Measurements from ENCODE around the gene NDUFAF4.

The NDUFAF4 gene

DNA sequence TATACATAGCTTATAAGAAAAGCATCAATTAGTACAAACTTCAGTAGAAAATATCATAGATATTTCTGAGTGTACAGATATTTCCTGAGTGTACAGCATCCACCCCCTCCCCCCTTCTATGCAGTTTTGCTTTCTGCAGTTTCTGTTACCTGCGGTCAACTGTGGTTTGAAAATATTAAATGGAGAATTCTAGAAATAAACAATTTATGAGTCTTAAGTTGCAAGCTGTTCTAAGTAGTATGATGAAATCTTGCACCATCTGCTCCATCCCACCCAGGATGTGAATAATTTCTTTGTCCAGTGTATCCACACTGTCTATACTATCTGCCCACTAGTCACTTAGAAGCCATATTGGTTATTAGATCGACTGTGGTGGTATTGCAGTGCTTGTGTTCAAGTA lies 44.6 kb downstream of the NDUFAF4 start:
- Histone ChIP-seq H3K9ac (ENCODE audit: low read depth, low read length, poor library complexity) (no peak overlapping the region), H3K18ac (ENCODE audit: low read length) (no peak overlapping the region), H2AFZ (ENCODE audit: low read length) (no peak overlapping the region), H3K4me3 (ENCODE audit: low read length in 2 of 2) (no peak overlapping the region), H3K4me1 (ENCODE audit: control insufficient read depth in 2 of 2, insufficient read depth in 1 of 2, low read depth in 1 of 2, low read length in 2 of 2) (no peaks in the 10 kb centered on the region), H2AK5ac (ENCODE audit: low read depth, low read length) (no peak overlapping the region), H3K36me3 (replicated peaks in 1 of 2; ENCODE audit: control insufficient read depth in 2 of 2, insufficient read depth in 2 of 2, low read length in 2 of 2) (no peaks in the 10 kb centered on the region), H4K91ac (ENCODE audit: low read depth, low read length, poor library complexity) (no peak overlapping the region), H3K23ac (ENCODE audit: low read depth, low read length, poor library complexity) (no peak overlapping the region), H3K79me1 (ENCODE audit: low read depth, low read length) (no peaks in the 10 kb centered on the region), H2BK5ac (ENCODE audit: low read length) (no peak overlapping the region), H3K14ac (ENCODE audit: low read length) (no peak overlapping the region), H3K9me3 (replicated peaks in 1 of 2; ENCODE audit: control insufficient read depth in 2 of 2, insufficient read depth in 1 of 2, low read depth in 1 of 2, low read length in 2 of 2) (no peaks in the 10 kb centered on the region), H3K4ac (ENCODE audit: low read length) (no peak overlapping the region), H3K4me2 (ENCODE audit: insufficient read depth, low read length, poor library complexity, severe bottlenecking) (no peak overlapping the region), H2BK12ac (ENCODE audit: low read length) (no peak overlapping the region), H4K8ac (ENCODE audit: low read depth, low read length) (no peak overlapping the region), H2BK15ac (ENCODE audit: low read length) (no peak overlapping the region), H2BK120ac (ENCODE audit: low read depth, low read length) (no peak overlapping the region), H3K27ac (replicated peaks; ENCODE audit: low read length) (no peak overlapping the region), H3K27me3 (ENCODE audit: control insufficient read depth in 3 of 3, insufficient read depth in 3 of 3, low read depth in 1 of 3, low read length in 3 of 3) (peaks cover 0 to 3% (median 0%) of the 10 kb centered on the region in 3 experiments)
- no CpG with 5 or more reads among the region's 2 CpGs for WGBS, 2 donors (ENCODE audit: extremely low coverage in 2 of 2, insufficient read length in 2 of 2, insufficient replicate concordance in 1 of 2)
- DNase-seq (ENCODE audit: low spot score): no peak

GRCh38 chr6:96852605-96853004 lies 45.1 kb downstream of the NDUFAF4 start:
- H3K79me1 ChIP-seq (ENCODE audit: low read depth, low read length): no peaks in the 10 kb centered on the region
- no peak for DNase-seq (ENCODE audit: low spot score)
- no peaks in the 10 kb centered on the region for H3K4me1 ChIP-seq (ENCODE audit: control insufficient read depth in 2 of 2, insufficient read depth in 1 of 2, low read depth in 1 of 2, low read length in 2 of 2)
- no peak overlapping the region for H3K23ac ChIP-seq (ENCODE audit: low read depth, low read length, poor library complexity)
- no peak overlapping the region for H2AFZ ChIP-seq (ENCODE audit: low read length)
- no CpG with 5 or more reads among the region's 3 CpGs for WGBS, 2 donors (ENCODE audit: extremely low coverage in 2 of 2, insufficient read length in 2 of 2, insufficient replicate concordance in 1 of 2)
- H3K18ac ChIP-seq (ENCODE audit: low read length): no peak overlapping the region
- no peak overlapping the region for H4K8ac ChIP-seq (ENCODE audit: low read depth, low read length)
- H3K27ac ChIP-seq (replicated peaks; ENCODE audit: low read length): no peak overlapping the region
- H3K27me3 ChIP-seq (ENCODE audit: control insufficient read depth in 3 of 3, insufficient read depth in 3 of 3, low read depth in 1 of 3, low read length in 3 of 3): peaks cover 0 to 3% (median 0%) of the 10 kb centered on the region in 3 experiments
- no peak overlapping the region for H4K91ac ChIP-seq (ENCODE audit: low read depth, low read length, poor library complexity)
- no peak overlapping the region for H2BK12ac ChIP-seq (ENCODE audit: low read length)
- H3K4me2 ChIP-seq (ENCODE audit: insufficient read depth, low read length, poor library complexity, severe bottlenecking): no peak overlapping the region
- no peak overlapping the region for H3K4me3 ChIP-seq (ENCODE audit: low read length in 2 of 2)
- H3K36me3 ChIP-seq (replicated peaks in 1 of 2; ENCODE audit: control insufficient read depth in 2 of 2, insufficient read depth in 2 of 2, low read length in 2 of 2): no peaks in the 10 kb centered on the region
- no peak overlapping the region for H2BK15ac ChIP-seq (ENCODE audit: low read length)
- H2BK120ac ChIP-seq (ENCODE audit: low read depth, low read length): no peak overlapping the region
- no peak overlapping the region for H2AK5ac ChIP-seq (ENCODE audit: low read depth, low read length)
- H3K4ac ChIP-seq (ENCODE audit: low read length): no peak overlapping the region
- no peaks in the 10 kb centered on the region for H3K9me3 ChIP-seq (replicated peaks in 1 of 2; ENCODE audit: control insufficient read depth in 2 of 2, insufficient read depth in 1 of 2, low read depth in 1 of 2, low read length in 2 of 2)
- no peak overlapping the region for H3K14ac ChIP-seq (ENCODE audit: low read length)
- no peak overlapping the region for H3K9ac ChIP-seq (ENCODE audit: low read depth, low read length, poor library complexity)
- no peak overlapping the region for H2BK5ac ChIP-seq (ENCODE audit: low read length)

DNA sequence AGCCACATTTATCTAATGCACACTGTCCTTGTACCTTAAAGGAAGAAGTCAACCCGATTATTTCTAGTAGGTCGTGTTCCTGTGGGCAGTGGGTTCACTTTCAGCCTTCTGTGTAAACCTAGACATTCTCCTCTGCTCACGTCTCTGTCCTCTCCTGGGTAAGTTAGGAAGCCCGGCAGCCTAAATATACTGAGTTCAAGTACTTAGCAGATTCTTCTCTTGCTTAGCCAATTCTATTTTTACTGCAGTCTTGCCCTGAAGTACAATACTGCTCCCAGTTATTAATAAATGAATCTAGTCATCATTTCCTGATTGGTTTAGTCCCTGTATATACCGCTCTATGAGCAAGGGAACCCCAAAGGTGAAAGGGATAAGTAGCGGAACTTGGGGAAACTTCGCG lies 45.8 kb downstream of the NDUFAF4 start:
- no peak overlapping the region for H3K14ac ChIP-seq (ENCODE audit: low read length)
- no peak overlapping the region for H3K23ac ChIP-seq (ENCODE audit: low read depth, low read length, poor library complexity)
- no peaks in the 10 kb centered on the region for H3K79me1 ChIP-seq (ENCODE audit: low read depth, low read length)
- no peak overlapping the region for H2BK5ac ChIP-seq (ENCODE audit: low read length)
- no peak for DNase-seq (ENCODE audit: low spot score)
- H2BK120ac ChIP-seq (ENCODE audit: low read depth, low read length): no peak overlapping the region
- H3K4me2 ChIP-seq (ENCODE audit: insufficient read depth, low read length, poor library complexity, severe bottlenecking): no peak overlapping the region
- no peak overlapping the region for H3K4me3 ChIP-seq (ENCODE audit: low read length in 2 of 2)
- H3K36me3 ChIP-seq (replicated peaks in 1 of 2; ENCODE audit: control insufficient read depth in 2 of 2, insufficient read depth in 2 of 2, low read length in 2 of 2): no peaks in the 10 kb centered on the region
- no peak overlapping the region for H3K18ac ChIP-seq (ENCODE audit: low read length)
- H3K4me1 ChIP-seq (ENCODE audit: control insufficient read depth in 2 of 2, insufficient read depth in 1 of 2, low read depth in 1 of 2, low read length in 2 of 2): no peaks in the 10 kb centered on the region
- no peak overlapping the region for H3K9ac ChIP-seq (ENCODE audit: low read depth, low read length, poor library complexity)
- H2BK15ac ChIP-seq (ENCODE audit: low read length): no peak overlapping the region
- no peaks in the 10 kb centered on the region for H3K9me3 ChIP-seq (replicated peaks in 1 of 2; ENCODE audit: control insufficient read depth in 2 of 2, insufficient read depth in 1 of 2, low read depth in 1 of 2, low read length in 2 of 2)
- no peak overlapping the region for H2BK12ac ChIP-seq (ENCODE audit: low read length)
- no peak overlapping the region for H4K8ac ChIP-seq (ENCODE audit: low read depth, low read length)
- peaks cover 0 to 3% (median 0%) of the 10 kb centered on the region in 3 experiments for H3K27me3 ChIP-seq (ENCODE audit: control insufficient read depth in 3 of 3, insufficient read depth in 3 of 3, low read depth in 1 of 3, low read length in 3 of 3)
- H3K27ac ChIP-seq (replicated peaks; ENCODE audit: low read length): no peak overlapping the region
- H4K91ac ChIP-seq (ENCODE audit: low read depth, low read length, poor library complexity): no peak overlapping the region
- no CpG with 5 or more reads among the region's 8 CpGs for WGBS, 2 donors (ENCODE audit: extremely low coverage in 2 of 2, insufficient read length in 2 of 2, insufficient replicate concordance in 1 of 2)
- no peak overlapping the region for H2AK5ac ChIP-seq (ENCODE audit: low read depth, low read length)
- no peak overlapping the region for H3K4ac ChIP-seq (ENCODE audit: low read length)
- H2AFZ ChIP-seq (ENCODE audit: low read length): no peak overlapping the region

GRCh38 chr6:96849615-96850014 lies 48.1 kb downstream of the NDUFAF4 start:
- Histone ChIP-seq H3K27me3 (ENCODE audit: control insufficient read depth in 3 of 3, insufficient read depth in 3 of 3, low read depth in 1 of 3, low read length in 3 of 3) (no peaks in the 10 kb centered on the region), H3K27ac (replicated peaks; ENCODE audit: low read length) (no peak overlapping the region), H2AFZ (ENCODE audit: low read length) (no peak overlapping the region), H3K4ac (ENCODE audit: low read length) (no peak overlapping the region), H3K23ac (ENCODE audit: low read depth, low read length, poor library complexity) (no peak overlapping the region), H3K79me1 (ENCODE audit: low read depth, low read length) (no peaks in the 10 kb centered on the region), H2BK120ac (ENCODE audit: low read depth, low read length) (no peak overlapping the region), H3K14ac (ENCODE audit: low read length) (no peak overlapping the region), H2BK12ac (ENCODE audit: low read length) (no peak overlapping the region), H2AK5ac (ENCODE audit: low read depth, low read length) (no peak overlapping the region), H3K18ac (ENCODE audit: low read length) (no peak overlapping the region), H4K91ac (ENCODE audit: low read depth, low read length, poor library complexity) (no peak overlapping the region), H3K9ac (ENCODE audit: low read depth, low read length, poor library complexity) (no peak overlapping the region), H3K9me3 (replicated peaks in 1 of 2; ENCODE audit: control insufficient read depth in 2 of 2, insufficient read depth in 1 of 2, low read depth in 1 of 2, low read length in 2 of 2) (no peaks in the 10 kb centered on the region), H3K4me2 (ENCODE audit: insufficient read depth, low read length, poor library complexity, severe bottlenecking) (no peak overlapping the region), H4K8ac (ENCODE audit: low read depth, low read length) (no peak overlapping the region), H2BK15ac (ENCODE audit: low read length) (no peak overlapping the region), H3K36me3 (replicated peaks in 1 of 2; ENCODE audit: control insufficient read depth in 2 of 2, insufficient read depth in 2 of 2, low read length in 2 of 2) (no peaks in the 10 kb centered on the region), H2BK5ac (ENCODE audit: low read length) (no peak overlapping the region), H3K4me1 (ENCODE audit: control insufficient read depth in 2 of 2, insufficient read depth in 1 of 2, low read depth in 1 of 2, low read length in 2 of 2) (no peaks in the 10 kb centered on the region), H3K4me3 (ENCODE audit: low read length in 2 of 2) (no peak overlapping the region)
- no peak for DNase-seq (ENCODE audit: low spot score)
- no CpG with 5 or more reads among the region's 2 CpGs for WGBS, 2 donors (ENCODE audit: extremely low coverage in 2 of 2, insufficient read length in 2 of 2, insufficient replicate concordance in 1 of 2)

Measured in neuronal stem cell (in vitro differentiated cells).